Type B pancreatic cell (in vitro differentiated cells): ENCODE results near the gene ANXA3. TPM values are rescaled to one million over a fixed set of nuclear protein-coding genes. Genes with fewer than 3 reads are reported as not detected.
A peak's percentile ranks its signal among the peaks of the same experiment; 100 is the strongest.

Source experiments
- DNase-seq: peaks from one replicate; pipeline ENCODE4 v3.0.0; 2021; ENCODE audit warnings: mixed read lengths; ENCODE audit not compliant: unreplicated experiment; ENCODE audit errors: extremely low spot score
- H3K27ac Mint-ChIP-seq: 2 replicates; pipeline ENCODE4 v1.8.0; 2021; ENCODE audit warnings: mild to moderate bottlenecking, mixed read lengths
- H3K27me3 Mint-ChIP-seq: 2 replicates; pipeline ENCODE4 v1.8.0; 2021; ENCODE audit warnings: mixed read lengths
- H3K36me3 Mint-ChIP-seq: 2 replicates; pipeline ENCODE4 v1.8.0; 2021; ENCODE audit warnings: mixed read lengths
- H3K4me1 Mint-ChIP-seq: one replicate; pipeline ENCODE4 v1.8.0; 2021; ENCODE audit warnings: mixed read lengths; ENCODE audit not compliant: unreplicated experiment
- H3K4me3 Mint-ChIP-seq: 2 replicates; pipeline ENCODE4 v1.8.0; 2021; ENCODE audit warnings: mild to moderate bottlenecking, mixed read lengths
- H3K9me3 Mint-ChIP-seq: 2 replicates; pipeline ENCODE4 v1.8.0; 2021; ENCODE audit warnings: mixed read lengths
- total RNA-seq: library from RNA; stranded (reverse); gene quantifications from 2 replicates; pipeline ENCODE4 v1.2.1, GENCODE V29; 2021; ENCODE audit warnings: low replicate concordance
- TF ChIP-seq, protein P1 (sequence below): fragments of 200-600 bp; sonication (generic); conservative IDR thresholded peaks from 2 replicates; pipeline ENCODE4 v1.5.0; 2021; ENCODE audit warnings: antibody characterized with exemption, mild to moderate bottlenecking

ANXA3 gene
- total RNA-seq, 1 donor from 2014 or later, result 56.6 TPM

DNA sequence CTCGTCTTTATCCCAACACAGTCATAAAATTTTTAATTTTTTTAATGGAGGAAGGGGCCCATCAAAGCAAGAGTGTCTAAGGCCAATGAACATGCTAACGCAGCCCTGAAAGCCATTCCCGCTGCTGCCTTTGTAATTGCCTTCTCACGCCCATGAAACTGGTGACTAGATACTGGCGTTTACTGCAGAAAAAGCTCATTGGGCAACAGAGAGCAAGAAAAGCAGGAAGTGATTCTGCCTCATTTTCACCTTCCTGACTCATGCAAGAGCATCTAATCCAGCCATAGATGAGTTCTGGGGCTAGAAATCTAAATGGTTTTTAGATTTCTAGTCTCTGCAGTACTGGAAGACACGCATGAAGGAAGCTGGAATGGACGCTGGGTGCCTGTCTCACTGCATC lies 72.5 kb downstream of the ANXA3 start:
- Mint-ChIP-seq H3K4me1 (peaks cover 18% of the 10 kb centered on the region), H3K36me3 (no peaks in the 10 kb centered on the region), H3K27ac (no peak overlapping the region), H3K4me3 (no peak overlapping the region), H3K27me3 (no peaks in the 10 kb centered on the region), H3K9me3 (no peaks in the 10 kb centered on the region)
- TF ChIP-seq, protein P1, sequence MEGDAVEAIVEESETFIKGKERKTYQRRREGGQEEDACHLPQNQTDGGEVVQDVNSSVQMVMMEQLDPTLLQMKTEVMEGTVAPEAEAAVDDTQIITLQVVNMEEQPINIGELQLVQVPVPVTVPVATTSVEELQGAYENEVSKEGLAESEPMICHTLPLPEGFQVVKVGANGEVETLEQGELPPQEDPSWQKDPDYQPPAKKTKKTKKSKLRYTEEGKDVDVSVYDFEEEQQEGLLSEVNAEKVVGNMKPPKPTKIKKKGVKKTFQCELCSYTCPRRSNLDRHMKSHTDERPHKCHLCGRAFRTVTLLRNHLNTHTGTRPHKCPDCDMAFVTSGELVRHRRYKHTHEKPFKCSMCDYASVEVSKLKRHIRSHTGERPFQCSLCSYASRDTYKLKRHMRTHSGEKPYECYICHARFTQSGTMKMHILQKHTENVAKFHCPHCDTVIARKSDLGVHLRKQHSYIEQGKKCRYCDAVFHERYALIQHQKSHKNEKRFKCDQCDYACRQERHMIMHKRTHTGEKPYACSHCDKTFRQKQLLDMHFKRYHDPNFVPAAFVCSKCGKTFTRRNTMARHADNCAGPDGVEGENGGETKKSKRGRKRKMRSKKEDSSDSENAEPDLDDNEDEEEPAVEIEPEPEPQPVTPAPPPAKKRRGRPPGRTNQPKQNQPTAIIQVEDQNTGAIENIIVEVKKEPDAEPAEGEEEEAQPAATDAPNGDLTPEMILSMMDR, result no peak
- DNase-seq, result no peak

DNA sequence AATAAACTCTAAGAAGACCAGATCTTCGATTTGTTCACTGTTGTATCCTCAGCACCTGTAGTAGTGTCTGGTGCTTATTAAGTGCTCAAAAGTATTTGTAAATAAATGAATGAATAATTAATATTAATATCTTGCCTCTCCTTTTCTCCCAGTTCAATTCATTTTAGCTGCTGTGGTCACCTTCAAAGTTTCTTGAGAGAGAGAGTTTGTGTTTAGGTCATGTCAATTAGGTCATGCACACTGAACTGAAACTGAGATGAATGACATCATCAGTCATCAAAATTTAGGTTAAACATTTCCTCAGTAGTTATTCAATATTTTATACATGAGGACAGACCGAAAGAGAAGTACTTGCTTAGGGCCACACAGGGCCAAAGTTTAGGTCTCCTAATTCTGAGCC lies 73.5 kb downstream of the ANXA3 start:
- no peak overlapping the region for H3K27ac Mint-ChIP-seq
- no peaks in the 10 kb centered on the region for H3K36me3 Mint-ChIP-seq
- no peaks in the 10 kb centered on the region for H3K9me3 Mint-ChIP-seq
- no peak overlapping the region for H3K4me3 Mint-ChIP-seq
- H3K27me3 Mint-ChIP-seq, result no peaks in the 10 kb centered on the region
- peaks cover 26% of the 10 kb centered on the region for H3K4me1 Mint-ChIP-seq
- TF ChIP-seq, protein P1, result no peak
- no peak for DNase-seq

DNA sequence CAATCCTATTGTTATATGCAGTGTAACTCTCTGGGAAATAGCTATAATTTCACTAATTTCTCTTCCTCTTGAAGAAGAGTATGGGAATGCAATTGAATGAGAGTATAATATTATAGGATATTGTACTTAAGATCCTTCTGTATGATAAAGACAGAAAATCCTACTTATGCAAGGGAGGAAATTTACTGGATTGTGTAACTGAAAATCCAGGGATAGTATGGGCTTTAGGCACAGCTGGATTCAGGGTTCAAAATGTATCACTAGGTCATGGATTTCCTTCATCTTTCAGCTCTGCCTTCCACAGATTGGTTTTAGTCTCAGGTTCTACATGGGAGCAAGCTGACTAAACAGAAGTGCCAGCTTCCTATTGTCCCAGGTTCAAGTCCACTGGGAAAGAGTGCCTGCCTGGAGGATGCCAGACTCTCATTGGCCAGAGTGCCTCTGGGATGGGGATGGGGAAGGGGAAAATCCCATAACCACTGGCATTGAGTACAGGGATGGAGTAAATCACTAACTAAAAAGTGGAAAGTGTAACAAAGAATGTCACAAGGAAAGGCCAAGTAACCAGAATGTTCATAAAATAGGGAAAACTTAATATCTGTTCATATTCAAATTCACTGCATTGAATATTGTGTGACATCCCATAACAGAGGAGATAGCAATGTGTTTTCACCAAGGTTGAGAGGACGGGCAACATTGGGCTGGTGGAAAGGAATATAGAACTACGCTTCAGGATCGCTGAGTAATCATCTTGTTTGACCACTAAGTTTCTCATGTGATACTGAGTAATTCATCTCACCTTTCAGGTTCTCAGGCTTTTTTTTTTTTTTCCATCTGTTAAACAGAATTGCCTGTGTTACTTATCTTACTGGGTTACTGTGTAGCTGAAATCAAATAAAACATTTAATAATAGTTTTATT lies 75.7 kb downstream of the ANXA3 start:
- peaks cover 31% of the 10 kb centered on the region for H3K4me1 Mint-ChIP-seq
- H3K4me3 Mint-ChIP-seq, result no peak overlapping the region
- TF ChIP-seq, protein P1, result no peak
- no peak for DNase-seq
- no peaks in the 10 kb centered on the region for H3K9me3 Mint-ChIP-seq
- peak overlapping the region; percentile 77 for H3K27ac Mint-ChIP-seq
- H3K27me3 Mint-ChIP-seq, result no peaks in the 10 kb centered on the region
- H3K36me3 Mint-ChIP-seq, result no peaks in the 10 kb centered on the region

DNA sequence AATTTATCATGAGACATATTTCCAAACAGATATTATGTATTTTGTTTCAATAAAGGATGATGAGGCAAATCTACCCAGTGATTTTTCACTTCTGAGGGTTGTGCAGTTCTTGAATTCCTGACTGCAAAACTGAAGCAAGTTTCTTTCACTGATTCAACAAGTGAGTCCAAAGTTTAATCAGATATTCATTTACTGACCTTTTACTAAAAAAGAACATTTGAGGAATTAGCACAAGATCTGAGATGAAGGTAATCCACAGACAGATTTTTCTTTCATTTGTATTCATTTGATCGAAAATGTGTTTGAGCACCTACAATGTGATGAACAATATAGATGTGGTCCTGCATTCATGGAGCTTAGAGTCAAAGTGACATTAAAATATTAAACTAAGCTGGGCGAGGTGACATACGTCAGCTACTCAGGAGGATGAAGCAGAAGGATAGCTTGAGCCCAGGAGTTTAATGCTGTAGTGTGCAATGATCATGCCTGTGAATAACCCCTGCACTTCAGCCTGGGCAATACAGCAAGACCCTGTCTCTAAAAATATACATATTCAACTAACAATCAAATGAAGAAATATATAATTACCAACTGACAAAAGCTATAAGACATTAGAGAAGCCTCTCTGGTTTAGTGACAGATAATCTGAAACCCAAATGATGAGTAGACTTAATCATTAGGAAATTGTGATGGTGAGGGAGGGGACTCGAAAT lies 76.6 kb downstream of the ANXA3 start:
- DNase-seq, result no peak
- peaks cover 27% of the 10 kb centered on the region for H3K4me1 Mint-ChIP-seq
- TF ChIP-seq, protein P1, result no peak
- no peaks in the 10 kb centered on the region for H3K9me3 Mint-ChIP-seq
- no peaks in the 10 kb centered on the region for H3K27me3 Mint-ChIP-seq
- no peaks in the 10 kb centered on the region for H3K36me3 Mint-ChIP-seq
- peak overlapping the region; percentile 79 for H3K27ac Mint-ChIP-seq
- H3K4me3 Mint-ChIP-seq, result no peak overlapping the region

DNA sequence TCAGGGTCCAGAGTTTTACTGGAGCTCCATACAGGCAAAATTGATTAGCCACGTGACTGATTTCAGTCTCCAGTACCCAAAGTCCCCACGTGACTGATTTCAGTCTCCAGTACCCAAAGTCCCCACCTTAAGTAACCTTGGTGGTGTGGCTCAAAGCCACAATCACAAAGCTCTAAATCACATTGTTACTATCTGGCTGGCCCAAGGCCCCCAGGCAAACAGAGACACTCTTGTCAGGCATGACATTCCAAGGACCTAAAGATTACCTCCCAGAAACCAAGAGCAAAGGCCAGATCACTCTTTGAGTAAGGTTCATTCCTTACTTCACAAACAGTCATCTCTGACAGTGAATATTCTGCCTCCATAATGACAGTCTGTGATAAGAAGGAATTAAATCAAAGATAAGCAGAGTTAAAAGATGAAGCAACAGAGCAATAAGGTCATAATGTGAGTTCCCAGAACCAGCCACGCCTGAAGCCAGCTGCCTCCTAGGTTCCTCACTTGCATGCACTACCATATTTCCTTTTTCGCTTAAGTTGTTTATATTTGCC lies 78.5 kb downstream of the ANXA3 start:
- Mint-ChIP-seq H3K27me3 (no peaks in the 10 kb centered on the region), H3K27ac (peak overlapping the region; percentile 75), H3K4me3 (peak overlapping the region; percentile 13), H3K36me3 (no peaks in the 10 kb centered on the region), H3K9me3 (no peaks in the 10 kb centered on the region), H3K4me1 (peaks cover 23% of the 10 kb centered on the region)
- TF ChIP-seq, protein P1, result no peak
- no peak for DNase-seq
